SH-SY5Y (cell line): Measurements from ENCODE around the gene IFT122.
A peak's percentile ranks its signal among the peaks of the same experiment; 100 is the strongest.

Experiments used
- GATA2 ChIP-seq: IDR thresholded peaks from 2 replicates; pipeline ENCODE4 v1.6.1; 2011; ENCODE audit warnings: mild to moderate bottlenecking, low read depth, low read length
- GATA3 ChIP-seq: IDR thresholded peaks from 2 replicates; pipeline ENCODE4 v1.6.1; 2011; ENCODE audit warnings: low read depth, mild to moderate bottlenecking, low read length, moderate library complexity

GRCh38 chr3:129521611-129522010 is 81.6 kb downstream of the IFT122 start:
- TF ChIP-seq GATA3 (no peak), GATA2 (0 out of 2 replicates have a peak, but pooled peaks have one; percentile 13)
